Lower lobe of right lung (tissue), 2 donors: ENCODE data around the gene LCK. TPM values are rescaled to one million over a fixed set of nuclear protein-coding genes. Genes with fewer than 3 reads are reported as not detected.
A peak's percentile ranks its signal among the peaks of the same experiment; 100 is the strongest.

Experiments used
- ATAC-seq, 2 donors: fragments of 200-7000 bp; cut with Tn5 transposase; one replicate each; pipeline ENCODE4 v1.9.1; 2020 to 2022; ENCODE audit warnings: mild to moderate bottlenecking in 2 of 2, moderate library complexity in 2 of 2
- DNase-seq: peaks from one replicate; pipeline ENCODE4 v3.0.0-alpha.2; 2020
- H3K27ac ChIP-seq: fragments of 200-600 bp; one replicate; pipeline ENCODE4 v1.8.0; 2022
- H3K27me3 ChIP-seq: fragments of 200-600 bp; one replicate; pipeline ENCODE4 v1.8.0; 2022; ENCODE audit warnings: low read depth
- H3K36me3 ChIP-seq: fragments of 200-600 bp; one replicate; pipeline ENCODE4 v1.8.0; 2022; ENCODE audit warnings: mild to moderate bottlenecking
- H3K4me1 ChIP-seq: fragments of 200-600 bp; one replicate; pipeline ENCODE4 v1.8.0; 2022
- H3K4me3 ChIP-seq: fragments of 200-600 bp; one replicate; pipeline ENCODE4 v1.8.0; 2022; ENCODE audit warnings: mild to moderate bottlenecking
- H3K9me3 ChIP-seq: fragments of 200-600 bp; one replicate; pipeline ENCODE4 v1.8.0; 2022
- intact Hi-C: fragments of 100-400 bp; cut with DNase I; formaldehyde crosslinking; loops from one replicate; pipeline ENCODE4 v1.11.0; 2022
- total RNA-seq: library from RNA; stranded (reverse); fragmentation: NEBNext Ultra II Directional; extraction: Animal tissue kit (Norgen Biotek cat#: 25700); gene quantifications from one replicate; pipeline ENCODE4 v1.2.1, GENCODE V29; 2021
- TF ChIP-seq, protein P1 (sequence below): fragments of 200-600 bp; IDR thresholded peaks from one replicate; pipeline ENCODE4 v1.8.0; 2022; ENCODE audit warnings: antibody characterized with exemption, mild to moderate bottlenecking
- donor health status: DM: no; HTN: yes; CAD: no; lungs with severe emphysema.

The LCK gene
- total RNA-seq, 1 donor from 2014 or later: 7.5 TPM

GRCh38 chr1:32309960-32310359 is 58.9 kb downstream of the LCK start:
- TF ChIP-seq, protein P1, sequence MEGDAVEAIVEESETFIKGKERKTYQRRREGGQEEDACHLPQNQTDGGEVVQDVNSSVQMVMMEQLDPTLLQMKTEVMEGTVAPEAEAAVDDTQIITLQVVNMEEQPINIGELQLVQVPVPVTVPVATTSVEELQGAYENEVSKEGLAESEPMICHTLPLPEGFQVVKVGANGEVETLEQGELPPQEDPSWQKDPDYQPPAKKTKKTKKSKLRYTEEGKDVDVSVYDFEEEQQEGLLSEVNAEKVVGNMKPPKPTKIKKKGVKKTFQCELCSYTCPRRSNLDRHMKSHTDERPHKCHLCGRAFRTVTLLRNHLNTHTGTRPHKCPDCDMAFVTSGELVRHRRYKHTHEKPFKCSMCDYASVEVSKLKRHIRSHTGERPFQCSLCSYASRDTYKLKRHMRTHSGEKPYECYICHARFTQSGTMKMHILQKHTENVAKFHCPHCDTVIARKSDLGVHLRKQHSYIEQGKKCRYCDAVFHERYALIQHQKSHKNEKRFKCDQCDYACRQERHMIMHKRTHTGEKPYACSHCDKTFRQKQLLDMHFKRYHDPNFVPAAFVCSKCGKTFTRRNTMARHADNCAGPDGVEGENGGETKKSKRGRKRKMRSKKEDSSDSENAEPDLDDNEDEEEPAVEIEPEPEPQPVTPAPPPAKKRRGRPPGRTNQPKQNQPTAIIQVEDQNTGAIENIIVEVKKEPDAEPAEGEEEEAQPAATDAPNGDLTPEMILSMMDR: no peak
- ATAC-seq: no peak
- no peak for DNase-seq
- H3K4me3 ChIP-seq: no peak overlapping the region
- peaks cover 25% of the 10 kb centered on the region for H3K36me3 ChIP-seq
- intact Hi-C loops: no loop called here
- H3K27me3 ChIP-seq: no peaks in the 10 kb centered on the region
- no peak overlapping the region for H3K27ac ChIP-seq
- peaks cover 19% of the 10 kb centered on the region for H3K4me1 ChIP-seq
- H3K9me3 ChIP-seq: no peaks in the 10 kb centered on the region

DNA sequence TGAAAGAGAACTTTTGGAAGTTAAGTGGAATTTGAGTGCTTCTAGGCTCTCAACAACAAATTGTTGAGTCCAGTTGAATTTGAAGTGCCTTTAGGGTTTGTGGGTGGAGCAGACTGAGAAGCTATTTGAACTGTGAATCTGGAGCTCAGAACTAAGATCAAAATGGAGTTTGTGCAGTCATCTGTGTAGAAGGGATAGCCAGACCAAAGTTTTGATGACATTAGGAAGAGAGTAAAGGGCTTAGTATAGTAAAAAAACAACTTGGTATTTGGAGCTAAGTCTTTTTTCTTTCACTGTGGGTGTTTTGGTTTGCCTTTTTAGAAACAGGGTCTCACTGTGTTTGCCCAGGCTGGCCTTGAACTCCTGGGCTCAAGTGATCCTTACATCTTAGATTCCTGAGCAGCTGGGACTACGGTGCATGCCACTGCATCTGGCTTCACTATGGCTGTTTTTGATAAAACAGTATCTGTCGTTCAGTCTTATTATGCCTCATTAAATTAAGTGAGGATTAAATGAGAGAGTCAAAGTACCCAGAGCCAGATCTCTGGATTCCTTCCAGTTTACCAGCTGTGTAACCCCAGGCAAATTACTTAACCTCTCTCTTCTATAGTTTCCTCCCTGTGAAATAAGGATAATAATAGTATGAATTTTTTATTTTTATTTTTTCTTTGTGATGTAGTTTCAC is 60.8 kb downstream of the LCK start:
- Histone ChIP-seq H3K4me3 (no peak overlapping the region), H3K27ac (no peak overlapping the region)

DNA sequence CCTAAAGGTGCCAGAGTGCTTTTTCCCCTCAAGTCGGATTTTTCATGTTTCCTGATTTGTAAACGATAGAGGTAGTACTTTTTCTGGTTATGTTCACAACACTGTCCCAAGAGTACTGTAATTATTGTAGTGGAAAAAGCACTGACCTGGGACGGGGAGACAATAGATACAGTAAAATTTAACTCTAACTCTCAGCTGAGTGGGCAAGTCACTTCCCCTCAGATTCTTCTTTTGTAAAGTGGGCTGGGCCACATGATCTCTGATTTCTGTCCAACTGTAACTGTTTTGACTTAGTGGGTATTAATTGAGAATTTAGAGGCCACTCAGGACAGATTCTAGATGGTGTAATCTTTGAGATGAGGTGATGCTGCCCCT is 65.8 kb downstream of the LCK start:
- no peak overlapping the region for H3K27ac ChIP-seq
- TF ChIP-seq, protein P1: no peak
- intact Hi-C loops: no loop called here
- ATAC-seq (no peak), DNase-seq (no peak)
- peaks cover 10% of the 10 kb centered on the region for H3K4me1 ChIP-seq
- peaks cover 40% of the 10 kb centered on the region for H3K36me3 ChIP-seq
- H3K27me3 ChIP-seq: no peaks in the 10 kb centered on the region
- H3K9me3 ChIP-seq: no peaks in the 10 kb centered on the region
- H3K4me3 ChIP-seq: no peak overlapping the region

More for the DNA sequence above, 60.8 kb downstream of the LCK start:
- TF ChIP-seq, protein P1: no peak
- Histone ChIP-seq H3K27me3 (no peaks in the 10 kb centered on the region), H3K4me1 (peaks cover 19% of the 10 kb centered on the region), H3K9me3 (no peaks in the 10 kb centered on the region), H3K36me3 (peaks cover 13% of the 10 kb centered on the region)
- no peak for DNase-seq
- intact Hi-C loops: no loop called here
- ATAC-seq: peak in 1 of 2 donors; percentile 64

DNA sequence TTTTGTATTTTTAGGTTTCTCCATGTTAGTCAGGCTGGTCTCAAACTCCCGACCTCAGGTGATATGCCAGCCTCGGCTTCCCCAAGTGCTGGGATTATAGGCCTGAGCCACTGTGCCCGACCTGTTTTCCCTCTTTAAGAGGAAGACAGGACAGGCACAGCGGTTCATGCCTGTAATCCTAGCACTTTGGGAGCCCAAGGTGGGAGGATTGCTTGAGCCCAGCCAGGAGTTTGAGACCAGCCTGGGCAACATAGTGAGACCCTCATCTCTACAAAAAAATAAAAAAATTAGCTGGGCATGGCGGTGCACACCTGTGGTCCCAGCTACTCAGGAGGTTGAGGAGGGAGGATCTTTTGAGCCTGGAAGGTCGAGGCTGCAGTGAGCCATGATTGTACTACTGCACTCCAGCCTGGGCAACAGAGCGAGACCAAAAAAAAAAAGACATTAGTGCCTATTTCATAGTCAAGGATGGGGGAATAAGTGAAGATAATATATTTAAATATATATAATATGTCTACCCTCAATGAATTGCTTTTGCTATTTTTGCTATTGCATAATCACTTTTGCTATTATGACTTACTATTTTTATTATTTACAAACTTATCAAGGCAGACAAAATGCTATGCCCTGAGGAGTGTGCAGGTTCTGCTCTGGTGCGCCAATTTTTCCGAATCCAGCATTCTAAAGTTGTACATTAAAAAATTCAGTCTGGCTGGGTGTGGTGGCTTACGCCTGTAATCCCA is 67.2 kb downstream of the LCK start:
- H3K4me3 ChIP-seq: no peak overlapping the region
- no peaks in the 10 kb centered on the region for H3K9me3 ChIP-seq
- H3K4me1 ChIP-seq: peaks cover 15% of the 10 kb centered on the region
- TF ChIP-seq, protein P1: no peak
- H3K36me3 ChIP-seq: peaks cover 46% of the 10 kb centered on the region
- ATAC-seq: no peak
- no peak overlapping the region for H3K27ac ChIP-seq
- intact Hi-C loops: no loop called here
- no peaks in the 10 kb centered on the region for H3K27me3 ChIP-seq
- no peak for DNase-seq

DNA sequence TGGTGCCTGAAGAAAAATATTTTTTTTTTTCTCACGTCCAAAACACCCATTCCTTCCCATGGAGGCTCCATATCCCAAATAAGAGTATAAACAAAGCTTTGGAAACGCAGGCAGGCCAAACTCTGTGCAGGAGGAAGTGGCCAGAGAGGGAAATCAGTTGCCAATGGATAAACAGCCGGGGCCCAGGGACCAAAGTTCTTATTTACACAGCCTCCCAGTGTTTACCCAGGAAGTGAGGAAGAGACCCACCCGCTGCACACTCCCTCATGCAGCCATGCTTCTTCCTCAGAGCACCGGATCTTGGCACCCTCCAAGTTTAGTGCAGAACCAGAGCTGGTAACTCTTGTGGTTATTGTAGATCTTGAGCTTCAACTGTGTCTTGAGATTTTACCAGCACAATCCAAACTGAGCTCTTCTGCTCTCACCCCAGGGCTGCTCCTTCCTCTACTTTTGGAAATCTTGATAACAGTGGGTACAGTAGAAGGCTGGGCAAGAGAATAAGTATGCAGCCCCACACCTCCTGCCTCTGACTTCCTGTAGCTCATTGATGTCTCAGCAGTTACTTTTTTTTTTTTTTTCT is 70.7 kb downstream of the LCK start:
- DNase-seq: no peak
- Histone ChIP-seq H3K36me3 (peaks cover 71% of the 10 kb centered on the region), H3K9me3 (no peaks in the 10 kb centered on the region), H3K27me3 (no peaks in the 10 kb centered on the region), H3K27ac (peak overlapping the region; percentile 9), H3K4me1 (peaks cover 15% of the 10 kb centered on the region), H3K4me3 (no peak overlapping the region)
- ATAC-seq: peak; percentile 33 to 58
- TF ChIP-seq, protein P1: no peak
- intact Hi-C loops: no loop called here
